ENCODE measurements around the gene UST.
"Not testable (repeated sequence)": the region's sequence is repeated elsewhere in the genome, so short reads cannot be mapped to it uniquely, and the experiment has no call there.

UST gene

GRCh38 chr6:148869585-148869984 is 122.8 kb downstream of the UST start:
- no peak for DNase-seq (ENCODE audit: low read depth)

DNA sequence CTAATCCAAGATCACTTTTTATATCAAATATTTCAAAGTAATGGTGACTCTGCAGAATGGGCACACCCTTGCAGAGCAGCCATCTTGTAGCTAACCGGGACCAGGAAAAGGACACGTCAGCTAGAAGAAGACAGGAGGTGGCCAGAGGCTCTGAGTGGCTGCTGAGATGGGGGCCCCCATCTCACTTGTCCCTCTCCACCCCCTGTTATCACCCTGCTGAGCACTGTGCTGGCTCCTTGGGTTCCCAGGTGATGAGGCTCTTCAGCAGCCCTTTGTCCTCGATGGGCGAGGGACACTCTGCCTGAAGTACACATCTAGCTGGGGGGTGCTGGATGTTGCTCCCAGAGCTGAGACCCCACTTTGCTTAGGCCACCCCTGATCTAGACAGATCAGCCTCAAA is 126.3 kb downstream of the UST start:
- no peak for DNase-seq (ENCODE audit: low read depth)

DNA sequence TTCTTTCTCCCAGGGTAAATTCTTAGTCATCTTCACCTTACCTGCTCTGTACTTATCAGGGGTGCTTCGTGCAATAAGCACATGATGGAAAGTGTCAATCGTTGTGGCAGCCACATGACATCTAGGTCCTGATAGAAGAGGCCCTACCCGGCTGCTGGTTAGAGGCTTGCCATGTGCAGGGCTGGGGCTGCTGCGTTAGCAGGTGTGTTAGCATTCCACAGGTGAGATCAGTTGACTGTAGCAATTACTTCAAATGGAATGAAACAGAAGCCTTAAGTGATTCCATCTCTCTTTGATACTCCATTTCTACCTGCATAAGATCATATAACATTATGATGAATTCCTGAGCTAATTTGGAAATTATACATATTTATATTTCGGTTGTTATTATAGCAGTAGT is 127.0 kb downstream of the UST start:
- DNase-seq (ENCODE audit: low read depth): no peak

GRCh38 chr6:148874698-148875293 is 128.0 kb downstream of the UST start:
- no peak for DNase-seq (ENCODE audit: low read depth)

GRCh38 chr6:148878683-148879082 is 131.9 kb downstream of the UST start:
- DNase-seq (ENCODE audit: low read depth): no peak

GRCh38 chr6:148880742-148881141 is 133.9 kb downstream of the UST start:
- DNase-seq (ENCODE audit: low read depth): not testable (repeated sequence)

GRCh38 chr6:148881593-148882311 is 134.9 kb downstream of the UST start:
- DNase-seq (ENCODE audit: low read depth): no peak

DNA sequence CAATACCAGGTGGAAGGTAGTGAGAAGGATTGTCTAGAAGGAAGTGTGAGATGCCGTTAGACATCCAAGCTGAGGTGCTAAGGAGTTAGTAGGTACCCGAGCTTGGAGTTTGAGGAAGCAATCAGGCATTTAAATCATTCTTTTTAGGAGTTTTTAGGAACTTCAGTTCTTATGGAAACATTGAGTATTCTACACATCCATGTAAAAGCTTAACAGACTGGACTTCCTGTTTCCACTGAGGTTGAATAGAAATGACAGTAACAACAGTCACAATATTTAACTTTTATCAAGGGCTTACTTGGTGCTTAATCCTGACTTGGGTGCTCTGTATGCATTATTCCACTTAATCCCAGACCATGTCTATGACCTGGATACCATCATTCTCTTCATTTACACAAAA is 136.4 kb downstream of the UST start:
- DNase-seq (ENCODE audit: low read depth): no peak

GRCh38 chr6:148884461-148884860 is 137.6 kb downstream of the UST start:
- no peak for DNase-seq (ENCODE audit: low read depth)

DNA sequence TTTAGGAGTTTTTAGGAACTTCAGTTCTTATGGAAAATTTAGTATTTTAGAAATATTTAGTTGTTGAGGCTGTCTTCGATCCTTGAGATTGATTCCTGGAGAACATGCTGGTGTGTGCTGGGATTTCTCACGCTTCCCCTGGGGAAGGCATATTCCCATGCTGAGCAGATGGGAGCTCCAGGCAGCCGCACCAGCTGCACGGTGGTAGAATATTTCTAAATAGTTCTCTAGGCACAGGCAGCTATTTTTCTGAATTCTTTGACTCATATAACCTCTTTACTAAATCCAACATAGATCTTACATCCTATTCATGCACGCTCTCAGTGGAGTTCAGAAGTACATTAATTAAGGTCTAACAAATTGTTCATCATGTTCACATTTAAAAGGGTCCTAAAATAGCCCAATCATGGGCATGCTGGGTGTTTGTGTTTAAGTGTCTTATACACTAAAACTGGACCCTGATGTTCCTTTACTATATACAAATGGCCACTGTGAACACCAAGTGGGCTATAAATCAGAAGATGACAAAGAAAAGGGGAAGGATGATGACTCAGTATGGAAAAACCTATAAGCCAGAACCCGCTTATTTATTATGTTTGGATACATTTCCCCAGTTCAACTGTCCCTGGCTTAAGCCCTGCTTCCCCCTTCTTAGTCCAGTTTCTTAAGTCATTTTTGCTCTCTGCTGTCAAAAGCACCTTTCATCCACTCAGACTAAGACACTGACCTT is 138.5 kb downstream of the UST start:
- DNase-seq (ENCODE audit: low read depth): no peak

DNA sequence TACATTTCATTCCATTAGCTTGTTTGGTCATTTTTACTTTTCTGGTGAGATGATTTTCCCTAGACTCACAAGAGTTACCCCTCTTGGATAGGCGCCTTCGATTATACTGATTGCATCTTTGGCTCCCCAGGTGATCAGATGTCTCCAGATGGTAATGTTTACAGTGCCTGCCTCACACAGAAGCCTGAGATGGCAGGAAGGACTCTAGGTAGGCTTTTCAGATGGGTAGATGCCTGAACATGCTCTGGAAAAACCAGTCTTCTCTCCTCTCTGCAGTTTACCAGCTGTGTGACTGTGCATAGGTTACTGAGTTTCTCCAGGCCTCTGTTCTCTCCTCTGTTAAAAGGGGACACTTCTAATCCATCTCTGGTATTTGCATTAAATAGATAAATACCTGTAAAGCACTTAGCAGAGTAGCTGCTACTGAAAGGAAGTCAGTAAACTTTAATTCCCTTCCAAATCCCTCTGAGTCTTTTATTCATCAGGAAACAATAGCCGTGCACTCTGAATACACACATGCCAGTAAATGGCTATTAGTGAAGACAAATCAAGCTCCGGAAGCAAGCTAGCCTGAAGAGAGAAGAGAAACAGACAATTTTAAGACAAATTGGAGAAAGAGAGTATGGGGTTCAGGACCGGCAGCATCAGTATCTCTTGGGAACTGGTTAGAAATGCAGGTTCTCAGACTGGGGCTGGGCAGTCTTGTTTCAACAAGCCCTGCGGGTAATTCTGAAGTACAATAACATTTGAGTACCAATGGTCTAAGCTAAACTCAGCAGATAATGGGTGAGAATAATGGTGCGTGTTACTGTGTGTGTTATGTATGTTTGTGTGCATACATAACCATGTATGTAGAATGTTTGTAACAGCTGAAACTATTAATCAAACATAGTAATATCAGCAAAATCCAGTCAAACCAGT is 139.4 kb downstream of the UST start:
- DNase-seq (ENCODE audit: low read depth): no peak

GRCh38 chr6:148887181-148887580 is 140.4 kb downstream of the UST start:
- DNase-seq (ENCODE audit: low read depth): no peak

GRCh38 chr6:148888856-148889255 is 142.0 kb downstream of the UST start:
- no peak for DNase-seq (ENCODE audit: low read depth)

GRCh38 chr6:148890096-148890495 is 143.3 kb downstream of the UST start:
- DNase-seq (ENCODE audit: low read depth): no peak

DNA sequence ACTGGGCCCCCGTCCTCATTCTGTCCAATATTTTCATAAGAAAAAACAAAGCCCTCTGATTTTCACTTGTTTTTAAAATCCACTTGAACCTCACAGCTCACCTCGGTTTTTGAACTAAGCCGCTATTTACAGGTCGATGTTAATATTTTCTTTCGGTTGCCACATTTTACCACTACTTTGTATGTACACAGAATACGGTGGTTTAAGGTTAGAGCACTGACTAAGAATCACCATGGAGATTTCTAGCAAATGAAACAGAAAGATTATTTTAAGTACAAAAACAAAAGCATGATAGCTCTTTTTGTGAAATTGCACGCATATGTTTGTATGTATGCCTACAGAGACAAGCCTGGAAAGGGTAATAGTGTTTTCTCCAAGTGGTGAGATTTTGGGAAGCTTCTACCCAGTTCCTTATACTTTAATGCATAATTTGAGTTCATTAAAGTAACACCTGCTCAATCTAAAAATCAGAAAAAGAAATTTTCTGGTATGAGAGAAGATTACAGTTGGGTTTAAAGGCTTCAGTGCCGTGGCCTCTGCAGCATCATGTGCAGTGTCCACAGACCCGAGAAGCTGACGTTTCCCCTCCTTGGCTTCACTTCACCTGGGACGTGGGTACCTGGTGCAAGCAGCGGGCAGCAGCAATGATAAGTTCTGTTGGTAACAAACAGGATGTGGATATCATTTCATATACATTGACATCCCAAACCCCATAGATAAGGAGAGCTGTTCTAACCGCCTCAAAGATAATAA is 144.0 kb downstream of the UST start:
- no peak for DNase-seq (ENCODE audit: low read depth)

DNA sequence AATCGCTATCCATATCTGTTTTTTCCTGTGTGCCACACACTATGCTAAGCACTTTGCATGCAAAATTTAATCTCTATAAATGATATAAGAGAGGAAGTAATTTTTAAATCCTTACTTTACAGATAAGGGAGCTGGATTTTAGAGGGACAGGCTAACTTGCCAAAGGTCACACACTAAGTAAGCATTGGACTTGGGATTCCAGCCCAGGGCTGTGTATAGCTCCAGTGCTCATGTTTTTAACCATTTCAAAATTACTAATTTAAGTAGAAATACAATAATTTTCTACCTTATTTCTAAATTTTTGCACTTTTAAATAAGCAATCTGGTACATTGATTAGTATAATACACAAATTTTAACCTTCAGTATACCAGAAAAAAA is 144.6 kb downstream of the UST start:
- DNase-seq (ENCODE audit: low read depth): no peak

DNA sequence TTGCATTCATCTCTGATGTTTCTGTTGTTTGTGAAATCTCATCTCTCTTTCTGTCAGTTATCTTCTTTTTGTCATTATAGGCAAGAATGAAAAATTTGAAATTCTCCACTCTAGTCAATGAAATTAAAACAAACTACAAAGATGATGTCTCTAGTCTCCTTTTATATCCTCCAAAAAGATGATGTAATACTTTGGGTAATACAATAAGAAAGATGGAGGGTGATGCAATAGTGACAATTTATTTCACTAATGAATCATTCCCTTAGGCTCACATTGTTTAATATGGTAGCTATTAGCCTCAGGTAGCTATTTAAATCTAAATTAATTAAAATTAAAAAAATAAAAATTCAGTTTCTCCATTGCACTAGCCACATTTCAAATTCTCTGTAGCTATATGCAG is 145.4 kb downstream of the UST start:
- no peak for DNase-seq (ENCODE audit: low read depth)

GRCh38 chr6:148893073-148893472 is 146.2 kb downstream of the UST start:
- DNase-seq (ENCODE audit: low read depth): no peak

DNA sequence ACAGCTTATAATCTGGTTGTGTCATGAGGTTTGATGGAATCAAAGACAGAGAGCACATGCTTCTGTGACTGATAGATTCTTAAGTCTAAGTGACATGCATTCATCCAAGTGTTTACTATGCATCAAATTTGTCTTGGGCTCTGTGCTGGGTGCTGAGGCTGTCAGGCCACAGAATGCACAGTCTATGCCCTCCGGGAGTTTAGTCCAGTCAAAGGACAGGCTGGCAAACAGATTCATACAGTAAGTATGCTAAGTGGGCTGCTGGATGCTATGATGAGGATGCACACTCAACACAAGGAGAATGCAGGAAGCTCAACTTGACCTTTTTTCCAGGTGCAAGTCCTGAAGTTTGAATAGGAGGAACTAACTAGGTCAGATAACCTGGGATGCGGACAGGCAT is 146.7 kb downstream of the UST start:
- no peak for DNase-seq (ENCODE audit: low read depth)

DNA sequence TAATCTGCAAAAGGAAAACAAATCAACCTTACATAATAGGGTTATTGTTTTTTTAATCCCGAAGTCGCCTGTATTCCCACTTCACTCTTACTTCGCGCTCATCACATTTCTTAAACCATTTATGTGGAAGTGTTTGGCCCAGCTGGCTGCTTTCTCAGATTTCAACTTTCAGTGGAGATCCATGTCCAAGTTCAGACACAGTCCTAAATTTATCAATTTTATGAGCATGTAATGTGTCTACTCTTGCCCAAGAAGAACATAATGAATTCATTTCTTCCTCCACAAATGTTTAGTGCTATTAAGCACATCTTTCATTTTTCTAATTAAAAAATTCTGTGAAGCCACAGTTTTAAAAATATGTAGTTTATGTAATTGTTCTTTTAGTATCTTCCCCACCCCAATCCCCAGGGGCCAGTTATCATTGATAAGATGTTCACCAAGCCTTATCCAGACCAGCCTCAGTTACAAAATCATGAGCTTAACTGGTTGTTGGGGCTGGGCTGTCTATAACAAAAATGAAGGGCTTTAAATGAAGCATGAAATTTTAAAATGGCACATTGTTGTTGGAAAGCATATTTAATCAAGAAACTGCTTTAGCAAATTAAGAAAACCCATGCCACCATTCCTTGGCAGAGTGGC is 151.7 kb downstream of the UST start:
- no peak for DNase-seq (ENCODE audit: low read depth)
